ENCODE results near the gene CFAP20.
A peak's percentile ranks its signal among the peaks of the same experiment; 100 is the strongest.

CFAP20 gene

GRCh38 chr16:58118801-58119508 lies 10.2 kb downstream of the CFAP20 start:
- DNase-seq (ENCODE audit: low spot score): no peak
- Histone ChIP-seq H3K27ac (no peak overlapping the region), H3K4me3 (no peak overlapping the region)
- no peak for TF ChIP-seq CTCF (IDR thresholded peaks at IDR 0.05)

- Histone ChIP-seq H3K27ac (no peak overlapping the region), H3K4me3 (no peak overlapping the region)
- DNase-seq (ENCODE audit: low spot score): no peak
- no peak for TF ChIP-seq CTCF (IDR thresholded peaks at IDR 0.05)
These were observed 12.7 kb downstream of the CFAP20 start for GRCh38 chr16:58116529-58116928.

GRCh38 chr16:58116081-58116480 lies 13.1 kb downstream of the CFAP20 start:
- Histone ChIP-seq H3K4me3 (no peak overlapping the region), H3K27ac (no peak overlapping the region)
- no peak for TF ChIP-seq CTCF (IDR thresholded peaks at IDR 0.05)
- DNase-seq (ENCODE audit: low spot score): no peak

- Histone ChIP-seq H3K4me3 (no peak overlapping the region), H3K27ac (peak overlapping the region in 1 of 2 donors; percentile 13)
- no peak for TF ChIP-seq CTCF (IDR thresholded peaks at IDR 0.05)
- DNase-seq (ENCODE audit: low spot score): no peak
These were observed 14.1 kb downstream of the CFAP20 start for GRCh38 chr16:58114827-58115825.

- TF ChIP-seq CTCF (IDR thresholded peaks at IDR 0.05): no peak
- no peak for DNase-seq (ENCODE audit: low spot score)
- H3K27ac ChIP-seq: no peak overlapping the region
These were observed 17.9 kb downstream of the CFAP20 start for GRCh38 chr16:58111302-58111627.

GRCh38 chr16:58110571-58111301 lies 18.4 kb downstream of the CFAP20 start:
- DNase-seq (ENCODE audit: low spot score): no peak
- no peak for TF ChIP-seq CTCF (IDR thresholded peaks at IDR 0.05)
- Histone ChIP-seq H3K4me3 (no peak overlapping the region), H3K27ac (no peak overlapping the region)

More at GRCh38 chr16:58111302-58111627, 17.9 kb downstream of the CFAP20 start:
- no peak overlapping the region for H3K4me3 ChIP-seq

All from coronary artery (tissue), 2 donors.